MM.1S (cell line): ENCODE results near the gene SLC36A1.

Experiments
- DNase-seq: peaks from one replicate; pipeline ENCODE4 v3.0.0-alpha.2; 2015
- H2AFZ ChIP-seq: fragments of 300-600 bp; sonication (generic); 2 replicates; pipeline ENCODE4 v1.6.0; 2016; ENCODE audit warnings: antibody characterized with exemption, low read length
- H3F3A ChIP-seq: fragments of 300-600 bp; sonication (generic); 2 replicates; pipeline ENCODE4 v1.6.1; 2016; ENCODE audit warnings: mild to moderate bottlenecking, antibody characterized with exemption, low read length, moderate library complexity, mixed read lengths; ENCODE audit not compliant: insufficient read depth
- H3K27ac ChIP-seq: fragments of 300-600 bp; sonication (generic); 2 replicates; pipeline ENCODE4 v1.5.1; 2016; ENCODE audit warnings: mild to moderate bottlenecking, low read length
- H3K27me3 ChIP-seq: fragments of 300-600 bp; sonication (generic); replicated peaks from 2 replicates; pipeline ENCODE4 v1.6.0; 2016; ENCODE audit warnings: low read length; ENCODE audit not compliant: insufficient read depth
- H3K36me3 ChIP-seq: fragments of 300-600 bp; sonication (generic); replicated peaks from 2 replicates; pipeline ENCODE4 v1.6.1; 2016; ENCODE audit warnings: mild to moderate bottlenecking, low read length, mixed read lengths; ENCODE audit not compliant: insufficient read depth
- H3K4me1 ChIP-seq: fragments of 300-600 bp; sonication (generic); 2 replicates; pipeline ENCODE4 v1.6.1; 2016; ENCODE audit warnings: low read length, mixed read lengths
- H3K4me2 ChIP-seq: fragments of 300-600 bp; sonication (generic); 2 replicates; pipeline ENCODE4 v1.6.0; 2016; ENCODE audit warnings: low read depth, low read length
- H3K4me3 ChIP-seq: fragments of 300-600 bp; sonication (generic); 2 replicates; pipeline ENCODE4 v1.5.1; 2016; ENCODE audit warnings: low read length, mixed read lengths
- H3K79me2 ChIP-seq: fragments of 300-600 bp; sonication (generic); 2 replicates; pipeline ENCODE4 v1.6.1; 2016; ENCODE audit warnings: mixed run types, low read length, mixed read lengths
- H3K9ac ChIP-seq: fragments of 300-600 bp; sonication (generic); 2 replicates; pipeline ENCODE4 v1.6.1; 2016; ENCODE audit warnings: low read length, mixed read lengths
- H3K9me2 ChIP-seq: fragments of 300-600 bp; sonication (generic); replicated peaks from 2 replicates; pipeline ENCODE4 v1.6.1; 2016; ENCODE audit warnings: mild to moderate bottlenecking, low read length, mixed read lengths; ENCODE audit not compliant: insufficient read depth
- H3K9me3 ChIP-seq: fragments of 300-600 bp; sonication (generic); replicated peaks from 2 replicates; pipeline ENCODE4 v1.6.1; 2016; ENCODE audit warnings: mild to moderate bottlenecking, low read length, mixed read lengths; ENCODE audit not compliant: insufficient read depth
- H4K20me1 ChIP-seq: fragments of 300-600 bp; sonication (generic); 2 replicates; pipeline ENCODE4 v1.6.1; 2016; ENCODE audit warnings: mild to moderate bottlenecking, low read length, moderate library complexity, mixed read lengths; ENCODE audit not compliant: insufficient read depth
- EZH2 ChIP-seq: fragments of 300-600 bp; sonication (generic); optimal IDR thresholded peaks from 2 replicates; pipeline ENCODE3; 2017; ENCODE audit warnings: low read depth, mild to moderate bottlenecking, antibody characterized with exemption, low read length, mixed read lengths
- EZH2phosphoT487 ChIP-seq: fragments of 300-600 bp; sonication (generic); IDR thresholded peaks from 2 replicates; pipeline ENCODE4 v1.6.1; 2018; ENCODE audit warnings: antibody characterized with exemption, low read length
- TF ChIP-seq, protein P1 (sequence below): fragments of 300-600 bp; sonication (generic); IDR thresholded peaks from 2 replicates; pipeline ENCODE4 v1.5.1; 2016; ENCODE audit warnings: antibody characterized with exemption, low read length, mixed read lengths

Gene SLC36A1

DNA sequence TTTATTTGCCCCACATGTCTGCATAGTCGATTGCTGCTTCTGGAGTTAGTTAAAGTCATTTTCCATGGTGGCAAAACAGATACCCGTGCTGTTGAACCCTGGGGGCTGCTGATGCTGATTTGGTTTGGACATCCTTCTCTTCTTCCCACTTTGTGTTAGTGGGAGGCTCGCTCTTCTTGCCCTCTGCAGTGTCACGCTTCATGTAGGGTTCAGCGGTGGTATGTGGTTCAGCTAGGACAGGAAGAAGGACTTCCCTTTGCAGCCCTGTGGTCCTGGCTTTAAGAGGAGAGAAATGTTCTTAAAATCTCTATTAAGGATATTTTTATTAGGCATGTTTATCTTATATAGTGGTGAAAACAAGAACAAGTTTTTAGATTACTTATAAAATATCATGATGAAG lies 36.2 kb downstream of the SLC36A1 start:
- Histone ChIP-seq H3K4me1 (no peaks in the 10 kb centered on the region), H3K9me3 (no peaks in the 10 kb centered on the region), H2AFZ (no peak overlapping the region), H3K79me2 (no peaks in the 10 kb centered on the region), H3K27me3 (no peaks in the 10 kb centered on the region), H3K27ac (no peak overlapping the region), H3K4me2 (no peak overlapping the region), H3K9me2 (no peaks in the 10 kb centered on the region), H3K36me3 (no peaks in the 10 kb centered on the region), H3F3A (no peaks in the 10 kb centered on the region), H4K20me1 (no peaks in the 10 kb centered on the region), H3K9ac (no peak overlapping the region), H3K4me3 (no peak overlapping the region)
- no peak for DNase-seq
- TF ChIP-seq EZH2: no peak
- TF ChIP-seq, protein P1, sequence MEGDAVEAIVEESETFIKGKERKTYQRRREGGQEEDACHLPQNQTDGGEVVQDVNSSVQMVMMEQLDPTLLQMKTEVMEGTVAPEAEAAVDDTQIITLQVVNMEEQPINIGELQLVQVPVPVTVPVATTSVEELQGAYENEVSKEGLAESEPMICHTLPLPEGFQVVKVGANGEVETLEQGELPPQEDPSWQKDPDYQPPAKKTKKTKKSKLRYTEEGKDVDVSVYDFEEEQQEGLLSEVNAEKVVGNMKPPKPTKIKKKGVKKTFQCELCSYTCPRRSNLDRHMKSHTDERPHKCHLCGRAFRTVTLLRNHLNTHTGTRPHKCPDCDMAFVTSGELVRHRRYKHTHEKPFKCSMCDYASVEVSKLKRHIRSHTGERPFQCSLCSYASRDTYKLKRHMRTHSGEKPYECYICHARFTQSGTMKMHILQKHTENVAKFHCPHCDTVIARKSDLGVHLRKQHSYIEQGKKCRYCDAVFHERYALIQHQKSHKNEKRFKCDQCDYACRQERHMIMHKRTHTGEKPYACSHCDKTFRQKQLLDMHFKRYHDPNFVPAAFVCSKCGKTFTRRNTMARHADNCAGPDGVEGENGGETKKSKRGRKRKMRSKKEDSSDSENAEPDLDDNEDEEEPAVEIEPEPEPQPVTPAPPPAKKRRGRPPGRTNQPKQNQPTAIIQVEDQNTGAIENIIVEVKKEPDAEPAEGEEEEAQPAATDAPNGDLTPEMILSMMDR: no peak
- TF ChIP-seq EZH2phosphoT487: no peak

DNA sequence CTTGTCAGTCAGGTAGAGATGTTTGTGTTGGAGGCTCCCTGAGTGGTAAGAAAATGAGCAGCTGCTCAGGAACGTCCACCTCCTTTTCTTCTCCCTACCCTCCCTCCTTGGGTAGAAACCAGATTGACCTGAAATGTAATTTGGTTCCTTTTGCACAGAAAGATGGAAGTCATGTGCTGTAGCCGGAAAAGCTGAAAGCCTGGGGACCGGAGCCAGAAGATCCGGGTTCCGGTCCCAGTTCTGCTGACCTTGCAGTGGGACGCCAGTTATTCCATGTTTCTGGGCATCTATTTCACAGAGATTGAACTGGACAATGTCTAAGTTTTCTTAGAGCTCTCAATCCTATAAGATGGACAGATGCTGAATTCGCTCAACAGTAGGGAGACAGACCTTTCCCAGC lies 40.1 kb downstream of the SLC36A1 start:
- no peak for DNase-seq
- no peaks in the 10 kb centered on the region for H3K9me3 ChIP-seq
- H3K9ac ChIP-seq: no peak overlapping the region
- H3K79me2 ChIP-seq: no peaks in the 10 kb centered on the region
- H3K4me2 ChIP-seq: no peak overlapping the region
- no peak for TF ChIP-seq EZH2
- no peak for TF ChIP-seq EZH2phosphoT487
- TF ChIP-seq, protein P1: no peak
- H4K20me1 ChIP-seq: no peaks in the 10 kb centered on the region
- no peaks in the 10 kb centered on the region for H3K36me3 ChIP-seq
- no peak overlapping the region for H3K4me3 ChIP-seq
- H3F3A ChIP-seq: no peaks in the 10 kb centered on the region
- no peaks in the 10 kb centered on the region for H3K9me2 ChIP-seq
- H3K27me3 ChIP-seq: no peaks in the 10 kb centered on the region
- H2AFZ ChIP-seq: no peak overlapping the region
- H3K27ac ChIP-seq: no peak overlapping the region
- no peaks in the 10 kb centered on the region for H3K4me1 ChIP-seq

DNA sequence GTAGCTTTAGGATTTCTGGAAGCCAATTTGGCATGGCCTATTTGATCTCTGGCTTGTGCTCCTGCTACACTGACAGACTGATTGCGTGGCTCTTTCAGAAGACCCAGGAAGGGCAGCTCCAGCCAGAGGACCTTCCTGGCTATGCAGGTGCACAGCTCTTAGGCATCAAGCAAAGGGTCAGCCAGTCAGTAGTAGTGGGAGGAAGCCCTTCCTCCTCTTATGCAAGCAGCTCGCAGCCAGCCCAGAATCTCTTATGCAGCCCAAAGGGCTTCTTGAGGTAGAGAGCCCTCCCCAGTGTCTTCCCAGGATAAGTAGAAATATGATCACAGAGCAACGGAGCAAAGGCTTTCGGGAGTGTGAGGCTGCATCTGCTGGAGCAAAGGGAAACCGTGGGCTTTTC lies 43.2 kb downstream of the SLC36A1 start:
- Histone ChIP-seq H3F3A (no peaks in the 10 kb centered on the region), H4K20me1 (no peaks in the 10 kb centered on the region), H3K4me2 (no peak overlapping the region), H3K9me3 (no peaks in the 10 kb centered on the region), H3K79me2 (no peaks in the 10 kb centered on the region), H3K9ac (no peak overlapping the region), H3K4me1 (no peaks in the 10 kb centered on the region), H3K27ac (no peak overlapping the region), H2AFZ (no peak overlapping the region), H3K9me2 (no peaks in the 10 kb centered on the region), H3K27me3 (no peaks in the 10 kb centered on the region), H3K4me3 (no peak overlapping the region), H3K36me3 (no peaks in the 10 kb centered on the region)
- TF ChIP-seq, protein P1: no peak
- no peak for TF ChIP-seq EZH2phosphoT487
- no peak for DNase-seq

DNA sequence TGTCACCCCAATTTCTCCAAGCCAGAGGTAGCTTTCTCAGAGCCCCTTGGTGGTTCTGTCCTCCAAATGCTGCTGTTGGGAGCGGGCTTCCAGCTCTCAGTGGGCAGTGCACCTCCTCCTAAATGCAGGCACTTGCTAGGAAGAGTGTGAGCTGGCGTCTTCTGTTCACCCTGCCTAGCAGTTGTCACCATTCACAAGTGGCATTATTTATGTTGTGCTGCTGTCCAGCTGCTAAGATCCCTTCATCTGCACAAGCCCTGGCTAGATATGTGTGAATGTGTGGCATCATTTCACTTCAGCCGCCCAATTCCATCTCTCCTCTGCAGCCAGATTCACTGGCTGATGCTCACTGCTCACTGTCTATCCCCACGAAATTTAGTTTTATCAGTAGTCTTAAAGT lies 43.7 kb downstream of the SLC36A1 start:
- Histone ChIP-seq H3K36me3 (no peaks in the 10 kb centered on the region), H3K4me3 (no peak overlapping the region), H3K27me3 (no peaks in the 10 kb centered on the region), H3K79me2 (no peaks in the 10 kb centered on the region), H3K9ac (no peak overlapping the region), H4K20me1 (no peaks in the 10 kb centered on the region), H3K4me2 (no peak overlapping the region), H3K27ac (no peak overlapping the region), H2AFZ (no peak overlapping the region), H3F3A (no peaks in the 10 kb centered on the region), H3K9me2 (no peaks in the 10 kb centered on the region), H3K9me3 (no peaks in the 10 kb centered on the region), H3K4me1 (no peaks in the 10 kb centered on the region)
- TF ChIP-seq, protein P1: no peak
- no peak for TF ChIP-seq EZH2phosphoT487
- no peak for TF ChIP-seq EZH2
- no peak for DNase-seq
